Measurements from ENCODE around the gene UQCRHL. TPM values are rescaled to one million over a fixed set of nuclear protein-coding genes. Genes with fewer than 3 reads are reported as not detected.

UQCRHL gene
- total and polyA plus RNA-seq, 3 experiments from 2014 or later, result 0.95 to 2.0 (median 1.7) TPM

GRCh38 chr1:15785683-15786082 is 21.8 kb downstream of the UQCRHL start:
- Mint-ChIP-seq H3K36me3 (no peaks in the 10 kb centered on the region), H3K4me1 (peaks cover 0 to 2% (median 0%) of the 10 kb centered on the region in 3 donors), H3K4me3 (no peak overlapping the region), H3K27ac (no peak overlapping the region), H3K27me3 (peaks cover 2 to 17% of the 10 kb centered on the region in 2 donors), H3K9me3 (no peaks in the 10 kb centered on the region)
- no peaks in the 10 kb centered on the region for H3K27me3 ChIP-seq (ENCODE audit: insufficient read depth, low read length, poor library complexity, severe bottlenecking)
- H3K9me3 ChIP-seq (ENCODE audit: low read length), result no peaks in the 10 kb centered on the region
- H3K36me3 ChIP-seq (ENCODE audit: insufficient read depth, low read length), result no peaks in the 10 kb centered on the region
- H3K4me3 ChIP-seq (ENCODE audit: low read length), result no peak overlapping the region
- CTCF ChIA-PET, result no interaction called here
- no peaks in the 10 kb centered on the region for H3K4me1 ChIP-seq (ENCODE audit: insufficient read depth, low read length)
- no peak for DNase-seq
- POLR2A ChIA-PET, result no interaction called here
- no peak overlapping the region for H3K27ac ChIP-seq (ENCODE audit: low read depth, low read length)

DNA sequence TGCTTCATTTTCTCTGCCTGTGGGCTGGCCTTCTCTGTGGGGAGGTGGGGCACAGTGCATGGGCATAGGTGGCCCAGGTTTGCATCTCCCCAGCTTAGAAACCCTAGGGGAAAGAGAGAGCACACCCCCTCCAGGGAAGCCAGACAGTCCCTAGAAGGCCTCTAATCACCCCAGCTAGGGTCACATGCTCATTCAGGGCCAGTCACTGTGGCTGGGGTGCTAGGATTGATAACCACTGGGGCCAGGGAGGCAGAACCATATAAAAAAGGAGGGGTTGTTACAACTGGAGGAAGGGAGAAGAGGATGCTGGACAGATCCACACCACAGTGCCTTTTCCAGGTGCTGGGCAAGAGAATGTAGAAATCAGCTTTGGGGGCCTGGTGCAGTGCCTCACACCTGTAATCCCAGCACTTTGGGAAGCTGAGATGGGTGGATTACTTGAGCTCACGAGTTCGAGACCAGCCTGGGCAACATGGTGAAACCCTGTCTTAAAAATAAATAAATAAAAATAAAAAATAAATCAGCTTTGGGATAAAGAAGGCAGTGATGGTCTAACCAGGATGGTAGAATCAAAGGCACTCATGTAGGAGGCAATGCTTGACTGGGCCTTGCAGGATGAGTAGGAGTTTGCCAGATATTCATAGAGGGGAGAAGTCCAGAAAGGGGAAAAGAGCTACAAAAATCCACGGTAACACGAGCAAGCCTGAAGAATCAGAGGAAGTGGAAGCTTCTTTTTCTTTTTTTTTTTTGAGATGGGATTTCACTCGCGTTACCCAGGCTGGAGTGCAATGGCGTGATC is 29.3 kb downstream of the UQCRHL start:
- ChIA-PET POLR2A (no interaction called here), CTCF (interaction anchor here (1.1 to 2.0 kb wide), 2 partner anchors 14 to 377 kb away, joined by 3 to 7 read pairs; no protein-coding TSS in a partner anchor)
- H3K4me1 ChIP-seq (ENCODE audit: insufficient read depth, low read length), result no peaks in the 10 kb centered on the region
- Mint-ChIP-seq H3K4me3 (no peak overlapping the region), H3K27ac (peak overlapping the region in 1 of 8 donors; percentile 29), H3K27me3 (peaks cover 0 to 4% of the 10 kb centered on the region in 2 donors), H3K36me3 (no peaks in the 10 kb centered on the region), H3K9me3 (peaks cover 0 to 4% (median 0%) of the 10 kb centered on the region in 5 donors), H3K4me1 (no peaks in the 10 kb centered on the region)
- H3K4me3 ChIP-seq (ENCODE audit: low read length), result no peak overlapping the region
- H3K9me3 ChIP-seq (ENCODE audit: low read length), result no peaks in the 10 kb centered on the region
- no peaks in the 10 kb centered on the region for H3K36me3 ChIP-seq (ENCODE audit: insufficient read depth, low read length)
- H3K27ac ChIP-seq (ENCODE audit: low read depth, low read length), result no peak overlapping the region
- DNase-seq, result peak in 1 of 5 donors; percentile 35
- no peaks in the 10 kb centered on the region for H3K27me3 ChIP-seq (ENCODE audit: insufficient read depth, low read length, poor library complexity, severe bottlenecking)

GRCh38 chr1:15775706-15776105 is 31.7 kb downstream of the UQCRHL start:
- no peak for DNase-seq
- ChIA-PET POLR2A (interaction anchor here (0.6 kb wide), 1 partner anchor 53 kb away, joined by 6 read pairs; no protein-coding TSS in a partner anchor), CTCF (interaction anchor here (0.5 kb wide), 1 partner anchor 244 kb away, joined by 3 read pairs; no protein-coding TSS in a partner anchor)
- Histone ChIP-seq H3K4me3 (ENCODE audit: low read length) (no peak overlapping the region), H3K36me3 (ENCODE audit: insufficient read depth, low read length) (no peaks in the 10 kb centered on the region), H3K9me3 (ENCODE audit: low read length) (no peaks in the 10 kb centered on the region), H3K4me1 (ENCODE audit: insufficient read depth, low read length) (no peaks in the 10 kb centered on the region), H3K27me3 (ENCODE audit: insufficient read depth, low read length, poor library complexity, severe bottlenecking) (peaks cover 3% of the 10 kb centered on the region), H3K27ac (ENCODE audit: low read depth, low read length) (no peak overlapping the region)
- no peaks in the 10 kb centered on the region for H3K36me3 Mint-ChIP-seq
- H3K9me3 Mint-ChIP-seq, result peaks cover 0 to 4% (median 0%) of the 10 kb centered on the region in 5 donors
- H3K4me1 Mint-ChIP-seq, result no peaks in the 10 kb centered on the region
- H3K27me3 Mint-ChIP-seq, result peaks cover 10 to 15% of the 10 kb centered on the region in 2 donors
- no peak overlapping the region for H3K4me3 Mint-ChIP-seq
- H3K27ac Mint-ChIP-seq, result peak overlapping the region in 1 of 8 donors; percentile 36

DNA sequence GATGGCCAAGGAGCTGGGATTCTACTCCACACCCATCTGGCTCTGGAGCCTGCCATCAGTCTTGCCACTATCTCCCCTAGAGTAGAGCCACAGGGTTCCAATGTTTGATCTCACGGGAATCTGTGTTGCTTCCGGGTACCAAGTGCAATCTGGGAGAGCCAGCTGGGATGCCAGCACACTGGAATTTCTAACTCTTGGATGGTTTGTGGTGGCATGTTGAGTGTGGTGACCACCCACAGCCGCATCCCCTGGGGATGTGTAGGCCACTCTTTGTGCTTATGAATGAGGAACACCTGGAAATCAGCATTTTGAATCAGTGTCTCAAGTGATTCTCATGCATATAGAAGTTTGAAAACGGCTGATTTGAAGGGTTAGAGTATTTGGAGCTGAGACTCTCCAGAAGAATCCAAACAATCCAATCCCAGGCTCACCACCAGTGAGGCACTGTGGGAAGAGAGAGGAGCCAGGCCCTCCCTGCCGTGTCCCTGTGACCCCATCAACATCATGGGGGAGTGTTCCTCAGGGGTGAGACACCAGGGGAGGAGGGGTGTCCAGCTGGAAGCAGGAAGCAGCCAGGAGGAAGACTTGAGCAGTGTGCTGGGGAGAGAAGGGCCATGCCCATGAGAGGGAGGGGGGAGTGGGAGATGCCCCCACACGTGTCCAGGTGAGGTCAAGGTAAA is 35.5 kb downstream of the UQCRHL start:
- H3K4me1 Mint-ChIP-seq, result no peaks in the 10 kb centered on the region
- no peak overlapping the region for H3K27ac Mint-ChIP-seq
- CTCF ChIA-PET, result no interaction called here
- Histone ChIP-seq H3K36me3 (ENCODE audit: insufficient read depth, low read length) (no peaks in the 10 kb centered on the region), H3K27ac (ENCODE audit: low read depth, low read length) (no peak overlapping the region), H3K4me1 (ENCODE audit: insufficient read depth, low read length) (no peaks in the 10 kb centered on the region), H3K27me3 (ENCODE audit: insufficient read depth, low read length, poor library complexity, severe bottlenecking) (peaks cover 3% of the 10 kb centered on the region), H3K9me3 (ENCODE audit: low read length) (no peaks in the 10 kb centered on the region), H3K4me3 (ENCODE audit: low read length) (no peak overlapping the region)
- H3K4me3 Mint-ChIP-seq, result no peak overlapping the region
- peaks cover 15 to 24% of the 10 kb centered on the region in 2 donors for H3K27me3 Mint-ChIP-seq
- DNase-seq, result no peak
- no peaks in the 10 kb centered on the region for H3K36me3 Mint-ChIP-seq
- peaks cover 0 to 4% (median 0%) of the 10 kb centered on the region in 5 donors for H3K9me3 Mint-ChIP-seq
- POLR2A ChIA-PET, result no interaction called here

DNA sequence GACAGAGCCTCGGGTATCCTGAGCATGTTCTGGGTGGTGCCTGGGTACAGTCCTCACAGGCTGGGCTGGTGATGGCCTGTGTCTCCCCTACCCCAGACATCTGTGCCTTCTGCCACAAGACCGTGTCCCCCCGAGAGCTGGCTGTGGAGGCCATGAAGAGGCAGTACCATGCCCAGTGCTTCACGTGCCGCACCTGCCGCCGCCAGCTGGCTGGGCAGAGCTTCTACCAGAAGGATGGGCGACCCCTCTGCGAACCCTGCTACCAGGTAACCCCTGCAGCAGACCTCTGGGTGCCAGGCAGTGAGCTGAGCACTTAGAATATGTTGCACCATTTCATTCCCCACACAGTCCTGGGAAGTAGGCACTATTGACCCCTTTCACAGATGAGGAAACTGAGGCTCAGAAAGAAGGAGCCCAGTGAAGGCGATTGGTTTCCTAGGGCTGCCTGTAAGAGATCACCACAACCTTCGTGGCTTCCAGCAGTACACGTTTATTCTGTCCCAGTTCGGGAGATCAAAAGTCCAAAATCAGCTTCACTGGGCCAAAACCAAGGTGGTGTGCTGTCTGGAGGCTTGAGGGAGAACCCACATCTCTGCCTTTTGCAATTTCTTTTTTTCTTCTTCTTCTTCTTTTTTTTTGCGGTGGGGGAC is 37.0 kb downstream of the UQCRHL start:
- POLR2A ChIA-PET, result no interaction called here
- H3K27ac ChIP-seq (ENCODE audit: low read depth, low read length), result no peak overlapping the region
- H3K9me3 ChIP-seq (ENCODE audit: low read length), result no peaks in the 10 kb centered on the region
- H3K4me3 Mint-ChIP-seq, result no peak overlapping the region
- CTCF ChIA-PET, result no interaction called here
- no peaks in the 10 kb centered on the region for H3K4me1 Mint-ChIP-seq
- H3K36me3 Mint-ChIP-seq, result no peaks in the 10 kb centered on the region
- no peaks in the 10 kb centered on the region for H3K4me1 ChIP-seq (ENCODE audit: insufficient read depth, low read length)
- no peak overlapping the region for H3K27ac Mint-ChIP-seq
- peaks cover 16 to 30% of the 10 kb centered on the region in 2 donors for H3K27me3 Mint-ChIP-seq
- DNase-seq, result no peak
- peaks cover 0 to 4% (median 0%) of the 10 kb centered on the region in 5 donors for H3K9me3 Mint-ChIP-seq
- no peak overlapping the region for H3K4me3 ChIP-seq (ENCODE audit: low read length)
- peaks cover 3% of the 10 kb centered on the region for H3K27me3 ChIP-seq (ENCODE audit: insufficient read depth, low read length, poor library complexity, severe bottlenecking)
- H3K36me3 ChIP-seq (ENCODE audit: insufficient read depth, low read length), result no peaks in the 10 kb centered on the region

DNA sequence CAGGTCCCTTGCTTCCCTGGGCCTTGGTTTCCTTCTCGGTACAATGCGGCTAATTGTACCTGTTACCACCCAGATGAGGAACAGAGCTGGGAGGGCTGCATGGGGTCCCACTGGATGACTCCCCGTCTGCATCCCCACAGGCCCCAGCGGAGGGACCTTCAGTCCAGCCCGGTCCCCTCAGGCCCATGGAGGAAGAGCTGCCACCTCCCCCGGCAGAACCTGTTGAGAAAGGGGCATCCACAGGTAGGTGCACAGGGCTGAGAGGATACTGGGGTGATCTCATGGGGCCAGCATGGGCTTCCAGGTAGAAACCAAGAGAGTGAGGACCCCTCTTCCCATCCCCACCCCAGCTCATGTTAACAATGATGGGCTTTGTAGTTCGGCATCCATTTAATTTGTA is 39.1 kb downstream of the UQCRHL start:
- POLR2A ChIA-PET, result no interaction called here
- CTCF ChIA-PET, result interaction anchor here (0.8 kb wide), 1 partner anchor 24 kb away, joined by 4 read pairs; no protein-coding TSS in a partner anchor
- Mint-ChIP-seq H3K27ac (no peak overlapping the region), H3K27me3 (peaks cover 24 to 37% of the 10 kb centered on the region in 2 donors), H3K4me3 (no peak overlapping the region), H3K36me3 (no peaks in the 10 kb centered on the region), H3K4me1 (no peaks in the 10 kb centered on the region), H3K9me3 (peaks cover 0 to 1% (median 0%) of the 10 kb centered on the region in 5 donors)
- no peak for DNase-seq
- Histone ChIP-seq H3K9me3 (ENCODE audit: low read length) (no peaks in the 10 kb centered on the region), H3K27me3 (ENCODE audit: insufficient read depth, low read length, poor library complexity, severe bottlenecking) (peaks cover 3% of the 10 kb centered on the region), H3K4me3 (ENCODE audit: low read length) (no peak overlapping the region), H3K27ac (ENCODE audit: low read depth, low read length) (no peak overlapping the region), H3K4me1 (ENCODE audit: insufficient read depth, low read length) (no peaks in the 10 kb centered on the region), H3K36me3 (ENCODE audit: insufficient read depth, low read length) (no peaks in the 10 kb centered on the region)

GRCh38 chr1:15767941-15768340 is 39.5 kb downstream of the UQCRHL start:
- Mint-ChIP-seq H3K27ac (no peak overlapping the region), H3K36me3 (no peaks in the 10 kb centered on the region), H3K4me3 (no peak overlapping the region), H3K27me3 (peaks cover 24 to 37% of the 10 kb centered on the region in 2 donors), H3K9me3 (no peaks in the 10 kb centered on the region), H3K4me1 (no peaks in the 10 kb centered on the region)
- Histone ChIP-seq H3K9me3 (ENCODE audit: low read length) (no peaks in the 10 kb centered on the region), H3K4me3 (ENCODE audit: low read length) (no peak overlapping the region), H3K27me3 (ENCODE audit: insufficient read depth, low read length, poor library complexity, severe bottlenecking) (peaks cover 3% of the 10 kb centered on the region), H3K27ac (ENCODE audit: low read depth, low read length) (no peak overlapping the region), H3K36me3 (ENCODE audit: insufficient read depth, low read length) (no peaks in the 10 kb centered on the region), H3K4me1 (ENCODE audit: insufficient read depth, low read length) (no peaks in the 10 kb centered on the region)
- CTCF ChIA-PET, result no interaction called here
- DNase-seq, result no peak
- POLR2A ChIA-PET, result no interaction called here
